ENCODE data around the gene BPIFB4.
"Not testable (repeated sequence)": the region's sequence is repeated elsewhere in the genome, so short reads cannot be mapped to it uniquely, and the experiment has no call there.

BPIFB4 gene

DNA sequence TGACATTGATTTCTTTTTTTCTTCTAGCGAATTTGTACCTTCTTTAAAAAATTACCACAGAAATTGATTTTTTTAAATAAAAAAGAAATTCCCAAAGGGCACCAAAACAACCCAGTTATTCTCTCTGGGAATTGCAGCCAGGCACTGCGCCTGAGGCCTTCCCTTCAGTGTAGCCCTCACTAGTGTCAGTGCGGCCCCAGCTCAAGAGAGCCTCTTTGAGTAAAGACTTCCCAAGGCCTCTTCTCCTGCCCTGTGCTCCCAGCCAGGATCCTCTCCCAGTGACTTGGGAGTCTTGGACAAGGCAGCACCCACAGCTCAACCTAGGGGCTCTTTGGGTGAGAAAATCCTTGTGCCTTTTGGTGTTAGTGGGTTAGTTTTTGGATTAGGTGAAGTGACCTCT is 41.5 kb downstream of the BPIFB4 start:
- Histone ChIP-seq H3K4me2 (no peak overlapping the region), H3K36me3 (ENCODE audit: insufficient read depth) (no peaks in the 10 kb centered on the region), H2AFZ (ENCODE audit: low read depth) (no peak overlapping the region), H3K79me2 (ENCODE audit: insufficient read depth, low read depth) (no peaks in the 10 kb centered on the region), H3K9ac (no peak overlapping the region), H3K4me3 (IDR thresholded peaks at IDR 0.05; ENCODE audit: insufficient read depth, low read depth, low read length) (no peak overlapping the region), H3K4me1 (ENCODE audit: low read depth, poor library complexity, severe bottlenecking) (peaks cover 22% of the 10 kb centered on the region), H3K27ac (no peak overlapping the region), H3K27me3 (ENCODE audit: insufficient read depth, low read depth) (no peaks in the 10 kb centered on the region), H4K20me1 (ENCODE audit: insufficient read depth) (no peaks in the 10 kb centered on the region)
- TF ChIP-seq, protein P1, sequence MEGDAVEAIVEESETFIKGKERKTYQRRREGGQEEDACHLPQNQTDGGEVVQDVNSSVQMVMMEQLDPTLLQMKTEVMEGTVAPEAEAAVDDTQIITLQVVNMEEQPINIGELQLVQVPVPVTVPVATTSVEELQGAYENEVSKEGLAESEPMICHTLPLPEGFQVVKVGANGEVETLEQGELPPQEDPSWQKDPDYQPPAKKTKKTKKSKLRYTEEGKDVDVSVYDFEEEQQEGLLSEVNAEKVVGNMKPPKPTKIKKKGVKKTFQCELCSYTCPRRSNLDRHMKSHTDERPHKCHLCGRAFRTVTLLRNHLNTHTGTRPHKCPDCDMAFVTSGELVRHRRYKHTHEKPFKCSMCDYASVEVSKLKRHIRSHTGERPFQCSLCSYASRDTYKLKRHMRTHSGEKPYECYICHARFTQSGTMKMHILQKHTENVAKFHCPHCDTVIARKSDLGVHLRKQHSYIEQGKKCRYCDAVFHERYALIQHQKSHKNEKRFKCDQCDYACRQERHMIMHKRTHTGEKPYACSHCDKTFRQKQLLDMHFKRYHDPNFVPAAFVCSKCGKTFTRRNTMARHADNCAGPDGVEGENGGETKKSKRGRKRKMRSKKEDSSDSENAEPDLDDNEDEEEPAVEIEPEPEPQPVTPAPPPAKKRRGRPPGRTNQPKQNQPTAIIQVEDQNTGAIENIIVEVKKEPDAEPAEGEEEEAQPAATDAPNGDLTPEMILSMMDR (conservative IDR thresholded peaks at IDR 0.05; ENCODE audit: low read depth, low read length), result no peak

- not testable (repeated sequence) for H4K20me1 ChIP-seq (ENCODE audit: insufficient read depth); H3K4me2 ChIP-seq; H3K9ac ChIP-seq; H3K27ac ChIP-seq; H3K4me3 ChIP-seq (IDR thresholded peaks at IDR 0.05; ENCODE audit: insufficient read depth, low read depth, low read length); H3K36me3 ChIP-seq (ENCODE audit: insufficient read depth); H2AFZ ChIP-seq (ENCODE audit: low read depth); H3K27me3 ChIP-seq (ENCODE audit: insufficient read depth, low read depth); H3K79me2 ChIP-seq (ENCODE audit: insufficient read depth, low read depth)
- H3K4me1 ChIP-seq (ENCODE audit: low read depth, poor library complexity, severe bottlenecking), result peaks cover 22% of the 10 kb centered on the region
These were observed 42.9 kb downstream of the BPIFB4 start for GRCh38 chr20:33122297-33122696.

- Histone ChIP-seq H3K9ac (no peak overlapping the region), H3K79me2 (ENCODE audit: insufficient read depth, low read depth) (no peaks in the 10 kb centered on the region), H4K20me1 (ENCODE audit: insufficient read depth) (no peaks in the 10 kb centered on the region), H3K27me3 (ENCODE audit: insufficient read depth, low read depth) (no peaks in the 10 kb centered on the region), H3K4me1 (ENCODE audit: low read depth, poor library complexity, severe bottlenecking) (peaks cover 19% of the 10 kb centered on the region), H3K36me3 (ENCODE audit: insufficient read depth) (no peaks in the 10 kb centered on the region), H3K27ac (no peak overlapping the region), H2AFZ (ENCODE audit: low read depth) (no peak overlapping the region), H3K4me2 (no peak overlapping the region), H3K4me3 (IDR thresholded peaks at IDR 0.05; ENCODE audit: insufficient read depth, low read depth, low read length) (no peak overlapping the region)
- TF ChIP-seq, protein P1 (conservative IDR thresholded peaks at IDR 0.05; ENCODE audit: low read depth, low read length), result no peak
These were observed 44.8 kb downstream of the BPIFB4 start for GRCh38 chr20:33124261-33124660.

DNA sequence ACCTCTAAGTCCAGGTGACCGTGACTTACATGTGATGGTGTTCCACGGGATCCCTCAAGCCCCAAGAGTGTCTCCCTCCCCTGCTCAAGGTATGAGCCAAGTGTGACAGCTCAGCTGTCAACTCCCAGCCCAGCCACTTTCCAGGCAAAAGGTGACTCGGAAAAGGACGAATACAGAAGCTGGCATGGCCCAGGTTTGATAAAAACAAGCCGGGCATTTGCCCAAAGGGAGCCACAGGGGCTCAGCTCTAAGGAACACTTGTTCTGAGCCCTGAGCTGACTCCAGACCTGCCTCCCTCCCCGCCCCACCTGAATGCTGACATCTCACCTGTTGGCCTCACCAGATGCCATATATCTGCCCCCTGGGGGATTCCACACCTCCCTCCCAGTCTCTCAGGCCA is 45.6 kb downstream of the BPIFB4 start:
- Histone ChIP-seq H4K20me1 (ENCODE audit: insufficient read depth) (no peaks in the 10 kb centered on the region), H3K79me2 (ENCODE audit: insufficient read depth, low read depth) (no peaks in the 10 kb centered on the region), H3K4me3 (IDR thresholded peaks at IDR 0.05; ENCODE audit: insufficient read depth, low read depth, low read length) (no peak overlapping the region), H3K4me2 (no peak overlapping the region), H3K4me1 (ENCODE audit: low read depth, poor library complexity, severe bottlenecking) (peaks cover 11% of the 10 kb centered on the region), H3K9ac (no peak overlapping the region), H2AFZ (ENCODE audit: low read depth) (no peak overlapping the region), H3K27me3 (ENCODE audit: insufficient read depth, low read depth) (no peaks in the 10 kb centered on the region), H3K36me3 (ENCODE audit: insufficient read depth) (no peaks in the 10 kb centered on the region), H3K27ac (no peak overlapping the region)
- TF ChIP-seq, protein P1 (conservative IDR thresholded peaks at IDR 0.05; ENCODE audit: low read depth, low read length), result no peak

DNA sequence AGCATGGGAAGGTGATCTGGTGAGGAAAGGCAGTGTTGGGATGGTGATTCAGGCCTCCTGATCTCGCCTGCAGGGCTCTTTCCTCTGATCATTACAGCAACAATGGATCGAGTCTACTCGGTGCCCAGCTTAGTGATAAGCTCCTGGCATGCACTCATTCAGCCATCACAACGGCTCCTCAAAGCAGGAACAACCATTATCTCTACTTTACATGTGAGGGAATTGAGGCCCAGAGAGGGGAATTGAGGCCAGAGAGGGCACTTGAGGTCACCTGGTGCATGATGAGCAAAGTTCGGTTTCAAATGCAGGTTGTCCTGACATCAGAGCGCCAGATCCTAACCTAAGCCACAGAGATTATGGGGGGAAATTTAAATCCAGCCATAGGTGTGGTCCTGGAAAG is 46.5 kb downstream of the BPIFB4 start:
- TF ChIP-seq, protein P1 (conservative IDR thresholded peaks at IDR 0.05; ENCODE audit: low read depth, low read length), result no peak
- Histone ChIP-seq H2AFZ (ENCODE audit: low read depth) (no peak overlapping the region), H3K4me2 (no peak overlapping the region)

More for the DNA sequence above, 46.5 kb downstream of the BPIFB4 start:
- Histone ChIP-seq H3K4me1 (ENCODE audit: low read depth, poor library complexity, severe bottlenecking) (peaks cover 1% of the 10 kb centered on the region), H3K27me3 (ENCODE audit: insufficient read depth, low read depth) (no peaks in the 10 kb centered on the region), H3K79me2 (ENCODE audit: insufficient read depth, low read depth) (no peaks in the 10 kb centered on the region), H3K9ac (no peak overlapping the region), H3K27ac (no peak overlapping the region), H4K20me1 (ENCODE audit: insufficient read depth) (no peaks in the 10 kb centered on the region), H3K36me3 (ENCODE audit: insufficient read depth) (no peaks in the 10 kb centered on the region), H3K4me3 (IDR thresholded peaks at IDR 0.05; ENCODE audit: insufficient read depth, low read depth, low read length) (no peak overlapping the region)
